ENCODE measurements around the gene SNAPIN.

- TF ChIP-seq CTCF (IDR thresholded peaks at IDR 0.05 in 4 of 5, conservative IDR thresholded peaks at IDR 0.05 in 1 of 5): peak in 2 of 5 experiments; percentile 26 to 40
- no peak for TF ChIP-seq POLR2A (IDR thresholded peaks at IDR 0.05)
Observed at GRCh38 chr1:153679337-153680119, 21.0 kb downstream of the SNAPIN start.

All from gastrocnemius medialis (tissue), 4 donors.